Hippocampal formation (tissue), 2 donors: ENCODE data around the gene DAGLB.
"Not testable (repeated sequence)": the region's sequence is repeated elsewhere in the genome, so short reads cannot be mapped to it uniquely, and the experiment has no call there.

ENCODE experiments used
- DNase-seq, 2 donors: peaks; one replicate each; lab custom pipeline; 2025; lab: John Stamatoyannopoulos, UW

The DAGLB gene

DNA sequence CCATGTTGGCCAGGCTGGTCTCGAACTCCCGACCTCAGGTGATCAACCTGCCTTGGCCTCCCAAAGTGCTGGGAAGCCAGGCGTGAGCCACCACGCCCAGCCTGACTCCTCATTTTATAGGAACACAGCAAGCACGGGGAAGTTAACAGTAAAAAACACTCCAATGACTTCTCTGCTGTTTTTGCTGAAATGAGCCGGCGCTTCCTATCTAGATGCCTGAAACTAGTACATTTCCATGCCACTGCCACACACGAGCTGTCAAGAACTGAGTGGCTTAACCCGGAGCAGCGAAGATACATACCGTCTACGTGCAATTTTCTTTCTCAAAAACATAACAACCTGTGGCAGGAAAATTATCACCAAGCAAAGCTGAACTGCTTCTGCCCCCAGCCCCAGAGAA is 16.8 kb downstream of the DAGLB start:
- no peak for DNase-seq

GRCh38 chr7:6430271-6430940 is 17.3 kb downstream of the DAGLB start:
- DNase-seq, result peak in 1 of 2 donors; percentile 13

GRCh38 chr7:6425948-6426347 is 21.8 kb downstream of the DAGLB start:
- DNase-seq, result no peak

DNA sequence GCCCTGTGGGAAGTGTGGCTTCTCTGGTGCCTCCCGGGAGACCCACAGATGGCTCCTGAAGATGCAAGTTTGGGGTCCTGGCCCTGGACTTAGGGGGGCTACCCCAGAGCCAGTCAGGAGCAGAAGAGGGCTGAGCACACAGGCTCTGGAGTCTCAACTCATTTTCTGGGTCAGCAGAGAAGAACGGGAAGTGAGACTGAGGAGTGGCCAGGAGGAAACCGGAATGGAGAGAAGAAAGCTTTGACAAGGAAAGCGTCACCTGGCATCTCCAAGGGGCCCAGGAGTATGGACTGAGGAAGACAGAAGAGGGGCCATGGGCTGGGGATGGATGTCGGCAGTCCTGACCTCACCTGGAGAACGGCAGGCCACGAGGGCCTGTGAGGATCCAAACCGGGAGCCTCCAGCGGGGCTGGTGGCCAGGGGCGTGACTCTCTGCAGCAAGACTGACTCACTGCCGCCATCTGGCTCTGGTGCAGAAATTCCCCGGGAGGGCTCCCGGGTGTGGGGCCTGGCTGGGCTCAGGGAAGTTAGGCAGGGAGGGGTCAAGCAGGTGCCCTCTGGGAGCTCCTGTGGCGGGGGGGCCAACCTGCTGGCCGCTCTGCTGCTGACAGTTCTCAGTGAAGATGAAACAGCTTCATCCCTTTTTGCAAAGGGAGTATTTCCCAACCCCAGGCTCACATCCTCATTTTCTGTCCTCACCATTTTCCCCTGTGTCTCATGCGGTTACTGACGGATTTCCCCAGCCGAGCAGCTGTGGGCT is 23.6 kb downstream of the DAGLB start:
- peak in 1 of 2 donors; percentile 26 for DNase-seq

GRCh38 chr7:6422926-6423632 is 24.7 kb downstream of the DAGLB start:
- no peak for DNase-seq

GRCh38 chr7:6422095-6422494 is 25.7 kb downstream of the DAGLB start:
- no peak for DNase-seq

GRCh38 chr7:6420680-6421079 is 27.1 kb downstream of the DAGLB start:
- DNase-seq, result no peak

GRCh38 chr7:6419310-6419773 is 28.4 kb downstream of the DAGLB start:
- DNase-seq, result no peak

- no peak for DNase-seq
These were observed 30.3 kb downstream of the DAGLB start for GRCh38 chr7:6417408-6417807.

GRCh38 chr7:6416516-6417145 is 31.1 kb downstream of the DAGLB start:
- no peak for DNase-seq

DNA sequence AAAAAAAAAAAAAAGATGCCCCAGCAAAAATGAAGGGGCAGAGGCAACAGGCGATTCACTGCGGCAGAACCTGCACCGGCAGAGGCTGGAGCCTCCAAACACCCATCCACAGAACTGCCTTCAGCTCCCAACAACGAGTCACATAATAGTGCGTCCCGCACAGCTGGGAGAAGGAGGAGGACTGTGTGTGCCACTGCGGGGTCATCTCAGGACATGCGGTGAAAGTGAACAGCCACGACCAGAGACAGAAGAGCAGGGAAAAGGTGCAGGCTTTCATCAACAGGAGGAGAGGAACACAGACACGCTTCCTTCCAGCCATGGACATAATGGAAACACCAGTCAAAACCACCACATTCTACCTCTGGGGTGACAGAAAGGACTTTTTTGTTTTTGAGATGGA is 34.1 kb downstream of the DAGLB start:
- DNase-seq, result no peak

DNA sequence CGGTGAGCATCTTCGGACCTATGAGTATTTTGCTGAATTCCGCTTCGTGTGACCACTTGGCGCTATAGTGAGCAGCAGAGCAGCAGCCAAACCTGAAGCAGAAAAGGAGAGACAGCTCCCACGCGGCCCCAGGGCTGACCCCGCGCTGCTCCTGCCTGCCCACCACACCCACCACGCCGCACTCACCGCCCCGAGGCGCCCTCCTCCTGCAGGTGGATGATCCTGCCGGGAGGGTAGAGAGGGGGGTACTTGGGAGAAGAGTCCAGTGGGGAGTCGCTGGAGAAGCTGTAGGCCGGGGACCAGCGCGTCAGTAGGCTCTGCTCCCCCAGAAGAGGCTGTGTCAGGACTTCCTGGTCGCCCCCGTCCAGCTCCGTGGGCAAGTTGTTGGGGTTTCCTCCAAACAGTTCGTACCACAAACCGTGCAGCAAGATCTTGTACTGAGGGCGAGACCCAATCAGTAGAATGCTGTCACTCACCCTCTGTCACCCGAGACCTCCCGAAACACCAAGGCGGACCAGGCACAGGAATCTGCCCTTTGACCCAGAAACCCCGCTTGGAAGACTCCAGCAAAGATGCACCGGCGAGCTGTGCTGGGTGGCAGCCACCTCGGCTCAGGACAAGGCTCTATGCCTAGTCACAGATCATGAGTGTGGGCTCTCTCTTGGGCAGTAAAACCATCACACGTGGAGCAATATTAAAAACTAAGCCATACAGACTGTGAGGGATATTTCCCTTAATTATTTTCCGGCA is 37.6 kb downstream of the DAGLB start:
- no peak for DNase-seq

DNA sequence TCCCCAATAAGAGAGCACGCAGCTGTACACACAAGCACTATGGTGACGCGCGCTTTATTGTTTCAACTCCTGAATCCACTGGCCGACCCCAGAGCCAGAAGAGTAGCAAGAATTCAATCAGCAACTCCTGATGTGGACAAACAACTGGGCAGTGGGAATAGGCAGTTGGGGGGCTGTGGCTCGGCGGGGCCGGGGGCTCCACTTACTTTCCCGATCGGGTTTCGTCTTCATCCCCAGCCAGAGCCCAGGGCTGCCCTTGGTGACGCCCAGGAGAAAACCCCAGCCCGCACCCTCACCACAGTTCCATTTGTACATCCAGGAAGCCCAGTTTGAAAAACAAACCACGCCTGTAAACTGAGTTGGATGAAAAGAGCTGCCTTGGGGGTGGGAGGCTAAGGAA is 38.7 kb downstream of the DAGLB start:
- DNase-seq, result no peak

- DNase-seq, result no peak
These were observed 40.3 kb downstream of the DAGLB start for GRCh38 chr7:6407434-6407833.

- no peak for DNase-seq
These were observed 41.6 kb downstream of the DAGLB start for GRCh38 chr7:6406121-6406520.

DNA sequence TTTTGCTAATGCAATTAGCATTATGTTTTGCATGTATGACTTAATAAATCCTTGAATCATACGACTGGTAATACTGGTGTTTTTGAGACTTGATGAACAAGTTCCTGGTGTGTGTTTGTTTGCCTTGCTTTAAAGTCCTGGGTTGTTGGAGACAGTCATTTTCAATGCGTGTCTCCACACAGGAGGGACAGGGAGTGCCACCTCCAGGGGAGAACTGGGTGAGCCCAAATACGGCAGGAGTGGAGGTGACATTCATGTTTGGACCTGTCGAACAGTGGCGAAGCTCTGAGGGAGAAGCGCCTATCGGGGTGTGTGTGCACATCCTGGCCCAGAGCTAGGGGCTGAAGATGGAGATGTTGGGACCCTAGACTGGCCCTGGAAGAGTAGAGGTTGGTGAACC is 43.8 kb downstream of the DAGLB start:
- no peak for DNase-seq

GRCh38 chr7:6402741-6403140 is 45.0 kb downstream of the DAGLB start:
- DNase-seq, result no peak

DNA sequence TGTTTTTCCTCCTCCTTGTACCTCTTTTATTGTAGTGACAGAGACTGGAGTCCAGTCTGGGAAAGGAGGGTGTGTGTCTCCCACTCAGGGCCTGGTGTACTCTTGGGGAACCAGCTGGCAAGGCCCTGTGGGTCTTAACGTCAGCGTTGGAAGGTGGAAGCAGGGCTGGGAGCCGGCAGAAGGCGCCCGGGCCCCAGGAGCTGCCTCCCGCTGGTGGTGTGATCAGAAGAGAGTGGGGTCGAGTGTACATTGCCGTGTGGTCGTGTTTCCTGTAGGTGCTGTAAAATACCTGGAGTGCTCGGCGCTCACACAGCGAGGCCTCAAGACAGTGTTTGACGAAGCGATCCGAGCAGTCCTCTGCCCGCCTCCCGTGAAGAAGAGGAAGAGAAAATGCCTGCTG is 45.7 kb downstream of the DAGLB start:
- no peak for DNase-seq

DNA sequence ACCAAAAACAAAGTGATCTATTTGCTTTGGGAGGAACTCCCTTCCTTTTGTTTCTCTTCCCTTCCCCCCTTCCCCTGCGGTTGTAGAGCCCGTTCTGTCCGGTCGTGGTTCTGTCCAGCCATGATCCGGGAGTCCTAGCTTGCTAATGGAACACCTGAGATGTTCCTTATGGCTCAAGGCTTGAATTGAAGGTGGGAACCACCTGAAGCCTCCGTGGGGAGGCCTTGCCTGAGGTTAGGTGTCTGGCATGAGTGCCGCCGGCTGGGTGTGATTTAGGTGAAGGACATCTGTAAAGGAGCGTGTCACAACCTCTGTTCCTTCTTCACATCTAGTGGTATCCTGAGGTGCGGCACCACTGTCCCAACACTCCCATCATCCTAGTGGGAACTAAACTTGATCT is 46.2 kb downstream of the DAGLB start:
- no peak for DNase-seq

GRCh38 chr7:6400243-6401105 is 47.3 kb downstream of the DAGLB start:
- not testable (repeated sequence) for DNase-seq

DNA sequence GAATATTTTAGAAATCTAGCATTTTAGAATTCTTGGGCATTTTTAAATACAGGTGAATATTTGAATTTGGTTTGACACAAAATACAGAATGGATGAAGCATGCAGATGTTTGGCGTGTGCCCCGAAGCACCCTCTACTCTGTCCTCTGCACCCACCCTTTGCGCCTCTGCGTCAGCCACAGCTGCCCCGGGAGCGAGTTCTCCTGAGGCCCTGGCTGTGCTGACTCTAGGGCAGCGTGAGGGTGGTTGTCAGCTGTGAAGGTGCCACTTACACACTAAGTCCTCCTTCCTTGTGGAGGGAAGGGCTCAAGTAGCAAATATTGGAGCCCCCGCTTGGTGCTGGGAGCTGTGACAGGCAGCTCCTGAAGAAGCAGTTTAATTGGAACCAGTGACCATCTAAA is 48.4 kb downstream of the DAGLB start:
- no peak for DNase-seq
